Activated CD8-positive, alpha-beta T cell treated with anti-CD3 and anti-CD28 coated beads for 36 hours (primary cell): ENCODE measurements around the gene DOCK3. TPM values are rescaled to one million over a fixed set of nuclear protein-coding genes. Genes with fewer than 3 reads are reported as not detected.
"Not testable (repeated sequence)": the region's sequence is repeated elsewhere in the genome, so short reads cannot be mapped to it uniquely, and the experiment has no call there.

ENCODE experiments used
- ATAC-seq: fragments of 200-7000 bp; cut with Tn5 transposase; one replicate; pipeline ENCODE4 v1.10.0; 2021; ENCODE audit warnings: mild to moderate bottlenecking, moderate library complexity
- CTCF ChIA-PET: fragments of 350-600 bp; sonication (Branson Sonifier 250); formaldehyde crosslinking; loops from one replicate; lab custom pipeline; 2021; ENCODE audit warnings: antibody characterized with exemption; lab: Charles Lee
- POLR2A ChIA-PET: fragments of 350-600 bp; sonication (Branson Sonifier 250); formaldehyde crosslinking; loops from one replicate; lab custom pipeline; 2021; ENCODE audit warnings: antibody characterized with exemption; lab: Charles Lee
- DNase-seq: peaks from one replicate; pipeline ENCODE4 v3.0.0-alpha.2; 2020
- H3K27ac Mint-ChIP-seq: one replicate; pipeline ENCODE4 v1.8.0; 2021; ENCODE audit warnings: mild to moderate bottlenecking, mixed read lengths
- H3K27me3 Mint-ChIP-seq: one replicate; pipeline ENCODE4 v1.8.0; 2021; ENCODE audit warnings: mixed read lengths
- H3K36me3 Mint-ChIP-seq: one replicate; pipeline ENCODE4 v1.8.0; 2021; ENCODE audit warnings: low read depth, mixed read lengths
- H3K4me1 Mint-ChIP-seq: one replicate; pipeline ENCODE4 v1.8.0; 2021; ENCODE audit warnings: low read depth, mixed read lengths
- H3K4me3 Mint-ChIP-seq: one replicate; pipeline ENCODE4 v1.8.0; 2021; ENCODE audit warnings: mild to moderate bottlenecking, moderate library complexity, mixed read lengths
- H3K9me3 Mint-ChIP-seq: one replicate; pipeline ENCODE4 v1.8.0; 2021; ENCODE audit warnings: mixed read lengths
- CTCF ChIP-seq: fragments of 200-600 bp; IDR thresholded peaks from one replicate; pipeline ENCODE4 v1.8.0; 2022; ENCODE audit warnings: antibody characterized with exemption, mild to moderate bottlenecking
- intact Hi-C: fragments of 100-400 bp; cut with micrococcal nuclease; formaldehyde crosslinking; loops from one replicate; pipeline ENCODE4 v1.10.0; 2022
- total RNA-seq, 2 experiments: library from RNA; stranded (reverse); gene quantifications; one replicate each; pipeline ENCODE4 v1.2.3, GENCODE V29; 2021

The DOCK3 gene
- total RNA-seq, 2 experiments from 2014 or later = 3.6 to 4.2 TPM

GRCh38 chr3:50873376-50874157 lies 198.8 kb downstream of the DOCK3 start:
- H3K4me3 Mint-ChIP-seq = no peak overlapping the region
- peaks cover 21% of the 10 kb centered on the region for H3K27me3 Mint-ChIP-seq
- peaks cover 4% of the 10 kb centered on the region for H3K9me3 Mint-ChIP-seq
- no peak for ATAC-seq
- H3K27ac Mint-ChIP-seq = no peak overlapping the region
- intact Hi-C loops = no loop called here
- no peaks in the 10 kb centered on the region for H3K4me1 Mint-ChIP-seq
- TF ChIP-seq CTCF = no peak
- POLR2A ChIA-PET = no interaction called here
- H3K36me3 Mint-ChIP-seq = no peaks in the 10 kb centered on the region
- CTCF ChIA-PET = no interaction called here
- no peak for DNase-seq

- H3K4me1 Mint-ChIP-seq, POLR2A ChIA-PET, H3K36me3 Mint-ChIP-seq, DNase-seq, ATAC-seq, CTCF ChIA-PET, H3K4me3 Mint-ChIP-seq, H3K9me3 Mint-ChIP-seq, intact Hi-C loops, H3K27ac Mint-ChIP-seq: not testable (repeated sequence)
- H3K27me3 Mint-ChIP-seq = peaks cover 18% of the 10 kb centered on the region
Measured at GRCh38 chr3:50874876-50875275, 200.1 kb downstream of the DOCK3 start.

GRCh38 chr3:50876947-50877346 lies 202.2 kb downstream of the DOCK3 start:
- no peak overlapping the region for H3K27ac Mint-ChIP-seq
- no peaks in the 10 kb centered on the region for H3K4me1 Mint-ChIP-seq
- peaks cover 11% of the 10 kb centered on the region for H3K27me3 Mint-ChIP-seq
- no peak for TF ChIP-seq CTCF
- POLR2A ChIA-PET = no interaction called here
- no peak overlapping the region for H3K4me3 Mint-ChIP-seq
- intact Hi-C loops = no loop called here
- no peak for DNase-seq
- no peak for ATAC-seq
- CTCF ChIA-PET = no interaction called here
- H3K9me3 Mint-ChIP-seq = no peaks in the 10 kb centered on the region
- no peaks in the 10 kb centered on the region for H3K36me3 Mint-ChIP-seq

GRCh38 chr3:50882733-50883132 lies 208.0 kb downstream of the DOCK3 start:
- H3K4me1 Mint-ChIP-seq, DNase-seq, ATAC-seq, H3K4me3 Mint-ChIP-seq, H3K9me3 Mint-ChIP-seq, intact Hi-C loops, H3K36me3 Mint-ChIP-seq, CTCF ChIA-PET, H3K27me3 Mint-ChIP-seq, H3K27ac Mint-ChIP-seq, POLR2A ChIA-PET: not testable (repeated sequence)

GRCh38 chr3:50883755-50884154 lies 209.0 kb downstream of the DOCK3 start:
- H3K4me1 Mint-ChIP-seq = no peaks in the 10 kb centered on the region
- H3K4me3 Mint-ChIP-seq = no peak overlapping the region
- DNase-seq (no peak), ATAC-seq (no peak)
- H3K9me3 Mint-ChIP-seq = peaks cover 2% of the 10 kb centered on the region
- POLR2A ChIA-PET = no interaction called here
- intact Hi-C loops = no loop called here
- no peak for TF ChIP-seq CTCF
- H3K27ac Mint-ChIP-seq = no peak overlapping the region
- H3K36me3 Mint-ChIP-seq = no peaks in the 10 kb centered on the region
- CTCF ChIA-PET = interaction anchor here (1.0 kb wide), 1 partner anchor 132 kb away, joined by 3 read pairs; no protein-coding TSS in a partner anchor
- peaks cover 3% of the 10 kb centered on the region for H3K27me3 Mint-ChIP-seq
